HEK293T (cell line): ENCODE data around the gene NFAT5.

Source experiments
- CTCF ChIA-PET: fragments of 350-600 bp; formaldehyde crosslinking; extraction: SDS; loops from one replicate; lab custom pipeline; 2021; ENCODE audit warnings: antibody characterized with exemption, inconsistent platforms; lab: Yijun Ruan, JAX
- POLR2A ChIA-PET: fragments of 350-600 bp; formaldehyde crosslinking; extraction: SDS; loops from one replicate; lab custom pipeline; 2020; ENCODE audit warnings: antibody characterized with exemption, inconsistent platforms; lab: Yijun Ruan, JAX
- DNase-seq: peaks from one replicate; pipeline ENCODE4 v3.0.0; 2012; ENCODE audit warnings: mixed read lengths; ENCODE audit errors: extremely low spot score
- ARNT ChIP-seq: fragments of 450-650 bp; IDR thresholded peaks from 2 replicates; pipeline ENCODE4 v1.6.1; 2017; ENCODE audit warnings: mild to moderate bottlenecking
- BHLHE40 ChIP-seq: fragments of 450-650 bp; IDR thresholded peaks from 2 replicates; pipeline ENCODE4 v1.6.1; 2016; ENCODE audit warnings: mild to moderate bottlenecking, moderate library complexity, borderline replicate concordance
- CTBP1 ChIP-seq: fragments of 450-650 bp; IDR thresholded peaks from 2 replicates; pipeline ENCODE4 v1.6.1; 2016; ENCODE audit warnings: borderline replicate concordance
- ELF4 ChIP-seq: fragments of 450-650 bp; IDR thresholded peaks from 2 replicates; pipeline ENCODE4 v1.6.1; 2017; ENCODE audit warnings: antibody characterized with exemption
- FOXA1 ChIP-seq: fragments of 450-650 bp; IDR thresholded peaks from 2 replicates; pipeline ENCODE4 v1.6.1; 2016; ENCODE audit warnings: mild to moderate bottlenecking
- FOXK2 ChIP-seq: fragments of 450-650 bp; IDR thresholded peaks from 2 replicates; pipeline ENCODE4 v1.6.1; 2016; ENCODE audit warnings: mild to moderate bottlenecking
- FOXM1 ChIP-seq: fragments of 450-650 bp; IDR thresholded peaks from 2 replicates; pipeline ENCODE4 v1.6.1; 2017; ENCODE audit warnings: mild to moderate bottlenecking, borderline replicate concordance
- HDGF ChIP-seq: fragments of 450-650 bp; IDR thresholded peaks from 2 replicates; pipeline ENCODE4 v1.6.1; 2017; ENCODE audit warnings: antibody characterized with exemption, borderline replicate concordance
- L3MBTL2 ChIP-seq: fragments of 450-650 bp; conservative IDR thresholded peaks from 2 replicates; pipeline ENCODE4 v1.6.1; 2016; ENCODE audit warnings: mild to moderate bottlenecking
- LEF1 ChIP-seq: fragments of 450-650 bp; IDR thresholded peaks from 2 replicates; pipeline ENCODE4 v1.6.1; 2017; ENCODE audit warnings: mild to moderate bottlenecking, borderline replicate concordance
- NFRKB ChIP-seq: fragments of 450-650 bp; IDR thresholded peaks from 2 replicates; pipeline ENCODE4 v1.6.1; 2016; ENCODE audit warnings: mild to moderate bottlenecking, moderate library complexity
- PKNOX1 ChIP-seq: fragments of 450-650 bp; IDR thresholded peaks from 2 replicates; pipeline ENCODE4 v1.6.1; 2016
- SP1 ChIP-seq: fragments of 450-650 bp; IDR thresholded peaks from 2 replicates; pipeline ENCODE4 v1.6.1; 2017
- SUZ12 ChIP-seq: fragments of 450-650 bp; IDR thresholded peaks from 2 replicates; pipeline ENCODE4 v1.6.1; 2016; ENCODE audit warnings: mild to moderate bottlenecking
- TARDBP ChIP-seq: fragments of 450-650 bp; IDR thresholded peaks from 2 replicates; pipeline ENCODE4 v1.6.1; 2016
- ZNF384 ChIP-seq: fragments of 450-650 bp; IDR thresholded peaks from 2 replicates; pipeline ENCODE4 v1.6.1; 2016

Gene NFAT5

GRCh38 chr16:69745959-69746358, 180.2 kb downstream of the NFAT5 start:
- no peak for TF ChIP-seq ZNF384
- TF ChIP-seq SUZ12, result no peak
- no peak for TF ChIP-seq NFRKB
- TF ChIP-seq PKNOX1, result no peak
- TF ChIP-seq HDGF, result no peak
- TF ChIP-seq ELF4, result no peak
- TF ChIP-seq FOXA1, result no peak
- TF ChIP-seq LEF1, result no peak
- no peak for TF ChIP-seq SP1
- TF ChIP-seq BHLHE40, result no peak
- no peak for TF ChIP-seq FOXK2
- TF ChIP-seq TARDBP, result no peak
- no peak for DNase-seq
- CTCF ChIA-PET, result no interaction called here
- POLR2A ChIA-PET, result interaction anchor here (1.3 kb wide), 1 partner anchor 9 kb away, joined by 8 read pairs; the partner anchor contains the start of gene NOB1

GRCh38 chr16:69747115-69747514, 181.3 kb downstream of the NFAT5 start:
- ChIA-PET CTCF (no interaction called here), POLR2A (no interaction called here)
- DNase-seq, result no peak
- TF ChIP-seq ARNT (no peak), SUZ12 (no peak), SP1 (no peak), LEF1 (no peak)

GRCh38 chr16:69748694-69749345, 183.1 kb downstream of the NFAT5 start:
- no peak for TF ChIP-seq FOXK2
- no peak for TF ChIP-seq FOXA1
- POLR2A ChIA-PET, result no interaction called here
- DNase-seq, result no peak
- CTCF ChIA-PET, result no interaction called here

- TF ChIP-seq HDGF, result no peak
- no peak for TF ChIP-seq FOXK2
- TF ChIP-seq LEF1, result no peak
- no peak for TF ChIP-seq FOXM1
- no peak for TF ChIP-seq SUZ12
- no peak for TF ChIP-seq L3MBTL2
- no peak for TF ChIP-seq CTBP1
- no peak for TF ChIP-seq ELF4
- no peak for TF ChIP-seq PKNOX1
- TF ChIP-seq TARDBP, result no peak
- TF ChIP-seq ARNT, result no peak
- no peak for TF ChIP-seq SP1
- TF ChIP-seq NFRKB, result no peak
- no peak for TF ChIP-seq FOXA1
- TF ChIP-seq BHLHE40, result no peak
- POLR2A ChIA-PET, result interaction anchor here (0.6 to 2.5 kb wide), 17 partner anchors 8 to 369 kb away, joined by 3 to 25 read pairs (median 5); partner anchors contain the start of genes NQO1 and WWP2
- CTCF ChIA-PET, result interaction anchor here (0.8 to 1.3 kb wide), 8 partner anchors 12 to 359 kb away, joined by 3 to 6 read pairs (median 3); no protein-coding TSS in a partner anchor
- no peak for DNase-seq
These were observed 188.3 kb downstream of the NFAT5 start for GRCh38 chr16:69754143-69754468.
